HG02840 (cell line): ENCODE results near the gene RTN4R.
"Not testable (repeated sequence)": the region's sequence is repeated elsewhere in the genome, so short reads cannot be mapped to it uniquely, and the experiment has no call there.

Source experiments
- ATAC-seq: cut with Tn5 transposase; IDR thresholded peaks from one replicate; pipeline ENCODE4 v1.9.1; 2021; ENCODE audit warnings: mild to moderate bottlenecking, moderate library complexity, moderate number of reproducible peaks; ENCODE audit not compliant: unreplicated experiment, low FRiP score

RTN4R gene

GRCh38 chr22:20273758-20274181 lies 5.7 kb upstream of the RTN4R start:
- no peak for ATAC-seq

GRCh38 chr22:20272700-20273099 lies 4.6 kb upstream of the RTN4R start:
- ATAC-seq, result no peak

GRCh38 chr22:20272174-20272573 lies 4.1 kb upstream of the RTN4R start:
- no peak for ATAC-seq

GRCh38 chr22:20271114-20271994 lies 3.2 kb upstream of the RTN4R start:
- no peak for ATAC-seq

- not testable (repeated sequence) for ATAC-seq
Measured at GRCh38 chr22:20270190-20271113, 2.3 kb upstream of the RTN4R start.

GRCh38 chr22:20269673-20270072 lies 1.6 kb upstream of the RTN4R start:
- ATAC-seq, result not testable (repeated sequence)

- ATAC-seq, result not testable (repeated sequence)
Measured at GRCh38 chr22:20269201-20269600, 1.1 kb upstream of the RTN4R start.

GRCh38 chr22:20267441-20268278 lies 458 bp downstream of the RTN4R start:
- no peak for ATAC-seq

- not testable (repeated sequence) for ATAC-seq
Measured at GRCh38 chr22:20266667-20267440, 1.3 kb downstream of the RTN4R start.

- ATAC-seq, result not testable (repeated sequence)
Measured at GRCh38 chr22:20265772-20266666, 2.1 kb downstream of the RTN4R start.

- ATAC-seq, result no peak
Measured at GRCh38 chr22:20264614-20265452, 3.3 kb downstream of the RTN4R start.

GRCh38 chr22:20263404-20264281 lies 4.5 kb downstream of the RTN4R start:
- ATAC-seq, result not testable (repeated sequence)

GRCh38 chr22:20262582-20263147 lies 5.5 kb downstream of the RTN4R start:
- no peak for ATAC-seq

- no peak for ATAC-seq
Measured at GRCh38 chr22:20261848-20262581, 6.1 kb downstream of the RTN4R start.

GRCh38 chr22:20260071-20260765 lies 7.9 kb downstream of the RTN4R start:
- no peak for ATAC-seq
